ENCODE data around the gene FBLN2. TPM values are rescaled to one million over a fixed set of nuclear protein-coding genes. Genes with fewer than 3 reads are reported as not detected.

The FBLN2 gene
- total RNA-seq, 1 donor from 2014 or later = 1.3 TPM

DNA sequence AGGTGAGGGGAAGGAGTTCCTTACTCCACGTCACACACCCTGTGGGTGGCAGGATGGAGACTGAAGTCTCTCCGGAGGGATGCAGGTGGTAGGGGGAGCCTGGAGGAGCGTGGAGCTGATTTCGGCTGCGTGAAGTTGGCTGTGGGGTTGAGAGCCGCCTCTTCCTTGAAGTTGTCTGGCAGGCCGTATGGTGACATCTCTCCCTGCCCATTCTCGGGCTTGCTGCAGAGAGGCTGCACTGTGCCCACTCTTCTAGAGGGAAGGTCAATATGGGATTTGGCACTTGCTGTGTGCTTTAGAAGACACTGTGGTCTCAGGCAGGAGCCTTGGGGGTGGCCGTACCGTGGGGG, 13.4 kb upstream of the FBLN2 start:
- ChIA-PET CTCF (no interaction called here), POLR2A (no interaction called here)
- Mint-ChIP-seq H3K27ac (no peak overlapping the region), H3K27me3 (peaks cover 23% of the 10 kb centered on the region), H3K4me1 (no peaks in the 10 kb centered on the region), H3K9me3 (no peaks in the 10 kb centered on the region), H3K36me3 (ENCODE audit: low read depth) (no peaks in the 10 kb centered on the region), H3K4me3 (no peak overlapping the region)
- ATAC-seq (ENCODE audit: low read depth) = no peak
- no peak for TF ChIP-seq CTCF (IDR thresholded peaks at IDR 0.05)
- intact Hi-C loops (cut with micrococcal nuclease) = no loop called here
- DNase-seq = no peak

DNA sequence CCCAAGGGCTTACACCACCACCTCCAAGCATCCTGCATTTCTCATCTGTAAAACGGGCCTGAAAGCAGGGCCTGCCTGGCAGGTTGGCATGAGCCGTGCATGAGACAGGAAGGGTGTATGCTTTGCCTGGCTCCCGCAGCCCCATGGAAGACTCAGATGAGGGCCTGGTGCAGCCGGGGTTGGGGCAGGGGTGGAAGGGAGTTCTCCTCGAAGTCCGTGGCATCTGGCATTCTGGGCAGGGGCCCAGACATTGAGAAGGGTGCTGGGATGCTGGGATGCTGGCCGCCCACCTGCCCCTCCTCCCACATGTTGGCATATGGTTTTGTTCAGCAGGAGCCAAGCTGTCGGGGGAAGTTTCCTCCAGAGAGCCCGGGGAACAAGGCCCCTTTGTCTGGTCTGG, 13.0 kb upstream of the FBLN2 start:
- H3K27me3 Mint-ChIP-seq = peaks cover 23% of the 10 kb centered on the region
- H3K4me3 Mint-ChIP-seq = no peak overlapping the region
- no peak overlapping the region for H3K27ac Mint-ChIP-seq
- no peak for TF ChIP-seq CTCF (IDR thresholded peaks at IDR 0.05)
- ChIA-PET CTCF (no interaction called here), POLR2A (no interaction called here)
- no peak for DNase-seq
- intact Hi-C loops (cut with micrococcal nuclease) = no loop called here
- H3K36me3 Mint-ChIP-seq (ENCODE audit: low read depth) = no peaks in the 10 kb centered on the region
- ATAC-seq (ENCODE audit: low read depth) = no peak
- no peaks in the 10 kb centered on the region for H3K4me1 Mint-ChIP-seq
- no peaks in the 10 kb centered on the region for H3K9me3 Mint-ChIP-seq

DNA sequence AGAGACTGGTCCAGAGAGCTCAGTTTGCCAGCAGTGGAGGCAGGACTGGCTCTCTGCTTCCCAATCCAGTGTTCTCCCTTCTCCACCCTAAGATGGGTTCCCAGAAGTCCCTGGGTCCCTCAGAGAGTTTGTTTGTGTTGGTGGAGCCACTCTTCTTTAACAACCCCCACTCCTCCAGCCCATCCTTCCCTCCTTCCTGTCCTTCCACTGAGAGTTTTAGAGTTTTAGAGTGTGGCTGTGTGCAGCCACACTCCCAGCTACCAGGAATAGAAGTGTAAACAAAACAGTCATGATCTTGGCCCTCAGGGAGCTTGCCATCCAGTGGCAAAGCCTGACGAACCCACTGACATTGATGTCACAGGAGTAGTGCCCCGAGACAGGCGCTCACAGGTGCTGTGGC, 12.5 kb upstream of the FBLN2 start:
- no peak overlapping the region for H3K27ac Mint-ChIP-seq
- no peaks in the 10 kb centered on the region for H3K4me1 Mint-ChIP-seq
- no peak for DNase-seq
- no peaks in the 10 kb centered on the region for H3K36me3 Mint-ChIP-seq (ENCODE audit: low read depth)
- ATAC-seq (ENCODE audit: low read depth) = no peak
- ChIA-PET POLR2A (no interaction called here), CTCF (no interaction called here)
- peaks cover 2% of the 10 kb centered on the region for H3K9me3 Mint-ChIP-seq
- peaks cover 23% of the 10 kb centered on the region for H3K27me3 Mint-ChIP-seq
- H3K4me3 Mint-ChIP-seq = no peak overlapping the region
- intact Hi-C loops (cut with micrococcal nuclease) = no loop called here
- no peak for TF ChIP-seq CTCF (IDR thresholded peaks at IDR 0.05)

DNA sequence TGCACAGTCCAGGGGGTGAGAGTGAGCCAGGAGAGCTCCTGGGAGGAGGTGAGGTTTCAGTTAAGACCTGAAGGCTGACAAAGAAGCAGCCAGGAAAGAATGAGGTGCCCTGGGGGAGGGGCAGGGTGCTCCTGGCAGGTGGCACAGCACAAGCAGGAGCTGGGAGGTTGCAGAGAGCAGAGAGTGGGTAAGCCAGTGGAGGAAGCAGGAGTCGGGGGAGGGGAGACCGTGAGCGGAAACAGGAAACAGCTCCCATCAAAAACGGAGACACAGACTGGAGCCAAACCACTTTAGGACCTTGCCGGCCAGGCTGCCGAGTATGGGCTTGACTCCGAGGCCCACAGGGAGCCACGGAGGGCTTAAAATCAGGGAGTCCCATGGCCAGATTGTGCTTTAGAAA, 12.1 kb upstream of the FBLN2 start:
- Mint-ChIP-seq H3K27me3 (peaks cover 23% of the 10 kb centered on the region), H3K4me1 (no peaks in the 10 kb centered on the region), H3K9me3 (peaks cover 2% of the 10 kb centered on the region), H3K36me3 (ENCODE audit: low read depth) (no peaks in the 10 kb centered on the region), H3K4me3 (no peak overlapping the region), H3K27ac (no peak overlapping the region)
- CTCF ChIA-PET = no interaction called here
- intact Hi-C loops (cut with micrococcal nuclease) = no loop called here
- POLR2A ChIA-PET = no interaction called here
- DNase-seq (no peak), ATAC-seq (ENCODE audit: low read depth) (no peak)
- no peak for TF ChIP-seq CTCF (IDR thresholded peaks at IDR 0.05)

GRCh38 chr3:13537244-13537908, 11.5 kb upstream of the FBLN2 start:
- intact Hi-C loops (cut with micrococcal nuclease) = no loop called here
- Mint-ChIP-seq H3K36me3 (ENCODE audit: low read depth) (no peaks in the 10 kb centered on the region), H3K4me3 (no peak overlapping the region), H3K4me1 (no peaks in the 10 kb centered on the region), H3K9me3 (peaks cover 2% of the 10 kb centered on the region), H3K27ac (no peak overlapping the region), H3K27me3 (peaks cover 23% of the 10 kb centered on the region)
- POLR2A ChIA-PET = no interaction called here
- CTCF ChIA-PET = no interaction called here
- DNase-seq (no peak), ATAC-seq (ENCODE audit: low read depth) (no peak)
- no peak for TF ChIP-seq CTCF (IDR thresholded peaks at IDR 0.05)
